ENCODE measurements around the gene DXO. TPM values are rescaled to one million over a fixed set of nuclear protein-coding genes. Genes with fewer than 3 reads are reported as not detected.
A peak's percentile ranks its signal among the peaks of the same experiment; 100 is the strongest.
"Not testable (repeated sequence)": the region's sequence is repeated elsewhere in the genome, so short reads cannot be mapped to it uniquely, and the experiment has no call there.

DXO gene
- 6.9 TPM for total RNA-seq

- peak; percentile 94 for DNase-seq
Observed at GRCh38 chr6:31971993-31972708, at the start of gene DXO. Gene DXO (minus strand): TSS chr6:31972138. CDS start chr6:31971675, 463 bp downstream.

DNA sequence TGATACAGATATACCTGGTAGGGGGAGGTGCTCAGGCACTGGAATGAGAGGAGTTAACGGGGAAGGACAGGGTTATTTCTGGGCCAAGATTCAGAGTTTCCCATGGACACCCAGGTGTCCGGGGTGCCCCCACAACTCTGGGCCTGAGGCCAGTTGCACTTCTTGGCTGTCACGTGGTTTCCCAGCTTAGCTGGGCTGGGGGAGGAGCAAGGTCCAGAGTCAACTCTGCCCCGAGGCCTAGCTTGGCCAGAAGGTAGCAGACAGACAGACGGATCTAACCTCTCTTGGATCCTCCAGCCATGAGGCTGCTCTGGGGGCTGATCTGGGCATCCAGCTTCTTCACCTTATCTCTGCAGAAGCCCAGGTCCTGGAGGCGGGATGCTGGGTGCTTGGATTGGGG, 42.6 kb upstream of the DXO start, which contains the start of gene C4B:
Gene C4B, plus strand, starts transcription at position 249 of the 400 bp plus-strand sequence. Its CDS starts 51 bp downstream, at position 300.
- DNase-seq: not testable (repeated sequence)

DNA sequence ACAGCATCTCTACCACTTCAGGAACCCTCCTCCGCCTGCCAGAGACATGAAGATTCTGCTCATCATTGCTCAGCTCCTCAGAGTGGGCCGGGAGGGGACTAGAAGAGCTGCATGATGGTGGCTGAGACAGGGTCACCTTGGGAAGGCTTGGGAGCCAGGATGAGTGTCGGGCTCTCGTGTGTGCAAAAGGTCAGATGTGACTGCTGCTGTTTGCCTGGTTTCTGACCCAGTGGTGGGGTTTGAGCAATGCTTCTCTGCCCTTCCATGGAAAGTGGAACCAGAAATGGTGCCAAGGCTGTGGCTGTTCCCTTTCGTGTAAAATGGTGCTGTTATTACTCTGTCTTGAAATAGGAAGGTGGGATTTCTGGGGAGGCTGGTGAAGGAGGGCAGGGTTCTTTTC, 41.8 kb upstream of the DXO start:
- not testable (repeated sequence) for DNase-seq

GRCh38 chr6:32012941-32013617, 41.1 kb upstream of the DXO start:
- not testable (repeated sequence) for DNase-seq

GRCh38 chr6:32010856-32011530, 39.1 kb upstream of the DXO start:
- DNase-seq: not testable (repeated sequence)

- DNase-seq: not testable (repeated sequence)
Observed at GRCh38 chr6:32009537-32009936, 37.6 kb upstream of the DXO start.

GRCh38 chr6:32008616-32009015, 36.7 kb upstream of the DXO start:
- DNase-seq: not testable (repeated sequence)

- not testable (repeated sequence) for DNase-seq
Observed at GRCh38 chr6:32008037-32008436, 36.1 kb upstream of the DXO start.

DNA sequence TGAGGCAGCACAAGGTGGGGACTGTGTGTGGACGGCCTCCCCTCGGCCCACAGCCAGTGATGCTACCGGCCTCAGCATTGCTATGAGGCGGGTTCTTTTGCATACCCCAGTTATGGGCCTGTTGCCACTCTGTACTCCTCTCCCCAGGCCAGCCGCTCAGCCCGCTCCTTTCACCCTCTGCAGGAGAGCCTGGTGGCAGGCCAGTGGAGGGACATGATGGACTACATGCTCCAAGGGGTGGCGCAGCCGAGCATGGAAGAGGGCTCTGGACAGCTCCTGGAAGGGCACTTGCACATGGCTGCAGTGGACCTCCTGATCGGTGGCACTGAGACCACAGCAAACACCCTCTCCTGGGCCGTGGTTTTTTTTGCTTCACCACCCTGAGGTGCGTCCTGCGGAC, 35.1 kb upstream of the DXO start:
- not testable (repeated sequence) for DNase-seq

GRCh38 chr6:32005991-32006529, 34.1 kb upstream of the DXO start:
- not testable (repeated sequence) for DNase-seq

- DNase-seq: not testable (repeated sequence)
Observed at GRCh38 chr6:32005538-32005880, 33.6 kb upstream of the DXO start.

DNA sequence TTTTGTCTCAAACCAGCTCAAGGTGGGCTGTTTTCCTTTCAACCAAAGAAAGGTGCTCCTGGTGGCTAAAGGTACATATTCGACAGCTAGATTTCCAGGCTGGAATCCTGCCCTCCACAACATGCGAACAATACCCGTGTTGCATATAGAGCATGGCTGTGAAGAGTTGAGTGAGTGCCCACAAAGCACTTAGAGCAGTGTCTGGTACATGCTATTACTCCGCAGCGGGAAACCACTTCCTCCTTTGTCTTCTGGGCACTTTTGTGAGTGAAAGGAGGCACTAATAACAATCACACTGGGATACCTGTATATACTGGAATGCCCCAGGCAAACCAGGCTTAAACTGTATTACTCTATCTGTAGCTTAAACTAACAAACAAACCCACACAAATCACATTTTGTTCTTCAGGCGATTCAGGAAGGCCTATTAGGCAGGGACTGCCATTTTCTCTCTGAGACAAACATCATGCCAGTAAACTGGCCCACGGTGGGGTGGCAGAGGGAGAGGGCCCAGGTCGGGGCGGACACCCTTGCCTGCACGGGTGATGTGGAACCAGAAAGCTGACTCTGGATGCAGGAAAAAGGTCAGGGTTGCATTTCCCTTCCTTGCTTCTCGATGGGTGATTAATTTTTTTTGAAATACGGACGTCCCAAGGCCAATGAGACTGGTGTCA, 33.1 kb upstream of the DXO start:
- not testable (repeated sequence) for DNase-seq

DNA sequence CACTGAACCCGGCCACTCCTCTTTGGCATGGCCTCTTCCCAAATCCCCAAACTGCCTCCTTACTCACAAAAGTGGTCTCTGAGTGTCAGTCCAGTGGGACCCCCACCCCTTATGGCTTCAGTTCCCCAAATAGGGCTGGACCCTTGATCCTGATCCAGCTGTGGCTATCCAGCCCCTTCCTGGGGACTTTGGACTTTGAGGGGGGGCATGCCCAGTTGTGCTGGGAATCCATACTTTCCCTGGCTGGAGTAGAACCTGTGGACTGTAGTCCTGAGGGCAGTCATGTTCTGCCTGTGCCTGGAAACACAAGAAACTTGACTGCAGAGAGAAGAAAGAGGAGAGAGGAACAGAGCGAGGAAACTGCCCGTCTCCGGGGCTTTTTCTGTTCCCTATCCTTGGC, 32.5 kb upstream of the DXO start:
- not testable (repeated sequence) for DNase-seq

GRCh38 chr6:32003301-32003700, 31.4 kb upstream of the DXO start:
- DNase-seq: not testable (repeated sequence)

DNA sequence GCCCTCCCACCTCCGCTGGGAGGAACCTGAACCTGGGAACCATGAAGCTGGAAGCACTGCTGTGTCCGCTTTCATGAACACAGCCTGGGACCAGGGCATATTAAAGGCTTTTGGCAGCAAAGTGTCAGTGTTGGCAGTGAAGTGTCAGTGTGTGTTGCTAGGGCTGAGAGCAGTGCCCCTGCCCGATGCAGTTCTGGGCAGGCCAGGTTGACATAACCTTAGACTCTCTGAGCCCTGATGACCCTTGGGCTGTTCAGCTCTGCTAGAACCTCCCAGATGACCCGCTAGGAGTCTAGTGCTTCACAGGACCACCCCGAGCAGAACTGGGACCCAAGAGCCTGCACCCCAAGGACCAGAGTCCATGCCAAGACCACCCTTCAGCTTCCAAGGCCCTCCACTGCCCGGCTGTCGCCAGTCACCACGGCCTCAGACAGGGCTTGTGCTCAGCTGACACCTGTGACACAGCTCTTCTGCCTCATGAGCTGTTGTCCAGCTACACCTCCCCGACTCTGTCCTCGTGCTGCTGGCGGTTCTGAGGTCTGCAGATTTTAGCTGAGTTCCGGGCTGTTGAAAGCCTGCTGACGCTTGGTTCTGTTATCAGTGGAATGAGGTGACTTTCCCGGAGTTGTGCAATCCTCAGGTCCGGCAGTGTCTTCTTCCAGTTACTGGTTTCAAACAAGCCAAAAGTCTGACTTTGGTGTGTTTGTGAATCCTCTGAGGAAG, 30.8 kb upstream of the DXO start:
- DNase-seq: not testable (repeated sequence)

GRCh38 chr6:31996385-31996784, 24.4 kb upstream of the DXO start:
- DNase-seq: not testable (repeated sequence)

GRCh38 chr6:31994421-31994820, 22.5 kb upstream of the DXO start:
- not testable (repeated sequence) for DNase-seq

DNA sequence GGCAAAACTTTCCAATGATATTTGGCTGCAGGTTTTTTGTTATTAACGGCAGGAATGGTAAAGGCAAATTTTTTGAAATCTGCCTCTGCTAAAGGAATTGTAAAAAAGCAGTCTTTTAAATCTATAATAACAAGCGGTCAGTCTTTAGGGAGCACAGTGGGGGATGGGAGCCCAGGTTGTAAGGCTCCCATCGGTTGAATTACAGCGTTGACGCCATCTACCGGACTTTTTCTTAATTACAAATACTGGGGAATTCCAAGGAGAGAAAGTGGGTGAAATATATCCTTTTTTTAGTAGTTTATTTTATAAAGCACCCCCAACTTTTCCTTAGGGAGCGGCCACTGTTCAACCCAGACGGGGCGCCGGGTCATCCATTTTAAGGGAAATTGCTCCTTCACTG, 17.4 kb upstream of the DXO start:
- DNase-seq: not testable (repeated sequence)

- not testable (repeated sequence) for DNase-seq
Observed at GRCh38 chr6:31981744-31982143, 9.8 kb upstream of the DXO start, which contains the start of gene C4A. Gene C4A (plus strand): TSS chr6:31982057. CDS start chr6:31982108, 51 bp downstream.

DNA sequence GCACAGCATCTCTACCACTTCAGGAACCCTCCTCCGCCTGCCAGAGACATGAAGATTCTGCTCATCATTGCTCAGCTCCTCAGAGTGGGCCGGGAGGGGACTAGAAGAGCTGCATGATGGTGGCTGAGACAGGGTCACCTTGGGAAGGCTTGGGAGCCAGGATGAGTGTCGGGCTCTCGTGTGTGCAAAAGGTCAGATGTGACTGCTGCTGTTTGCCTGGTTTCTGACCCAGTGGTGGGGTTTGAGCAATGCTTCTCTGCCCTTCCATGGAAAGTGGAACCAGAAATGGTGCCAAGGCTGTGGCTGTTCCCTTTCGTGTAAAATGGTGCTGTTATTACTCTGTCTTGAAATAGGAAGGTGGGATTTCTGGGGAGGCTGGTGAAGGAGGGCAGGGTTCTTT, 9.1 kb upstream of the DXO start:
- not testable (repeated sequence) for DNase-seq

DNA sequence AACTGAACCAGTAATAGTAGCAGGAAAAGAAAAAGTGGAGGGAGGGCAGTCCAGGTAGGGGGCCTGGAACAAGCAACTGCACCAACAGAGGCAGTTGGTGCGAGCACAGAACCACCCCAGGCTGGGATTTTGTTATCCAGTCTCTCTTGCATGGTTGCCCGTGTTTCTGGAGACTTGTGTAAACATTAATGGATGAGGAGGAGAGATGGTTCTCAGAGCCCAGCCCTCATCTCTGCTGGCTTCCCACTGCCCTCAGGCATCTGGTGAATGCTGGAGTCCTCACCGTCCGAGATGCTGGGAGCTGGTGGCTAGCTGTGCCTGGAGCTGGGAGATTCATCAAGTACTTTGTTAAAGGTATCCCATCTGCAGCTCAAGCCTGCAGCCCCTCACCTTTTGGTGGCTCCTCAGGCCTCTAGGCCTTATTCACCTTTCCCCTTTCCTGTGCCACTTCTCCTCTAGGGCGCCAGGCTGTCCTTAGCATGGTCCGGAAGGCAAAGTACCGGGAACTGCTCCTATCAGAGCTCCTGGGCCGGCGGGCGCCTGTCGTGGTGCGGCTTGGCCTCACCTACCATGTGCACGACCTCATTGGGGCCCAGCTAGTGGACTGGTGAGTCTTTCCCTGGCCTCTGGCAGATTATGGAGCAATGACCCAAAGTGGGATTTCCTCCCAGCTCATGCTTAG, 8.4 kb upstream of the DXO start:
- DNase-seq: not testable (repeated sequence)
